Superior temporal gyrus (tissue), 1 donor: ENCODE measurements around the gene ACOX3.
"Not testable (repeated sequence)": the region's sequence is repeated elsewhere in the genome, so short reads cannot be mapped to it uniquely, and the experiment has no call there.

ENCODE experiments used
- DNase-seq: peaks from one replicate; pipeline ENCODE4 v3.0.0-alpha.2; 2016; ENCODE audit errors: extremely low spot score

ACOX3 gene

GRCh38 chr4:8387615-8388527 lies 52.7 kb downstream of the ACOX3 start:
- DNase-seq = no peak

- no peak for DNase-seq
Measured at GRCh38 chr4:8387194-8387593, 53.3 kb downstream of the ACOX3 start.

GRCh38 chr4:8386731-8387130 lies 53.8 kb downstream of the ACOX3 start:
- no peak for DNase-seq

GRCh38 chr4:8386131-8386530 lies 54.4 kb downstream of the ACOX3 start:
- not testable (repeated sequence) for DNase-seq

- DNase-seq = no peak
Measured at GRCh38 chr4:8385611-8386010, 54.9 kb downstream of the ACOX3 start.

GRCh38 chr4:8385106-8385505 lies 55.4 kb downstream of the ACOX3 start:
- DNase-seq = no peak

GRCh38 chr4:8384397-8385060 lies 56.0 kb downstream of the ACOX3 start:
- DNase-seq = no peak

GRCh38 chr4:8383451-8384160 lies 56.9 kb downstream of the ACOX3 start:
- no peak for DNase-seq

GRCh38 chr4:8383016-8383415 lies 57.5 kb downstream of the ACOX3 start:
- DNase-seq = no peak

- DNase-seq = no peak
Measured at GRCh38 chr4:8381814-8382581, 58.5 kb downstream of the ACOX3 start.

GRCh38 chr4:8380511-8381415 lies 59.8 kb downstream of the ACOX3 start:
- DNase-seq = no peak

GRCh38 chr4:8379771-8380170 lies 60.8 kb downstream of the ACOX3 start:
- DNase-seq = no peak

GRCh38 chr4:8379281-8379680 lies 61.2 kb downstream of the ACOX3 start:
- no peak for DNase-seq

GRCh38 chr4:8378776-8379175 lies 61.7 kb downstream of the ACOX3 start:
- no peak for DNase-seq

GRCh38 chr4:8378101-8378724 lies 62.3 kb downstream of the ACOX3 start:
- DNase-seq = no peak

GRCh38 chr4:8377103-8378075 lies 63.1 kb downstream of the ACOX3 start:
- DNase-seq = no peak

- no peak for DNase-seq
Measured at GRCh38 chr4:8376361-8377102, 64.0 kb downstream of the ACOX3 start.
